Measurements from ENCODE around the gene UBTF. TPM values are rescaled to one million over a fixed set of nuclear protein-coding genes. Genes with fewer than 3 reads are reported as not detected.

The UBTF gene
- total and polyA plus RNA-seq, 9 of the 15 experiments (the other 6 are each of a cell fraction or from before 2014, with no cell fraction given), result 1.2 to 113 (median 83.6) TPM

DNA sequence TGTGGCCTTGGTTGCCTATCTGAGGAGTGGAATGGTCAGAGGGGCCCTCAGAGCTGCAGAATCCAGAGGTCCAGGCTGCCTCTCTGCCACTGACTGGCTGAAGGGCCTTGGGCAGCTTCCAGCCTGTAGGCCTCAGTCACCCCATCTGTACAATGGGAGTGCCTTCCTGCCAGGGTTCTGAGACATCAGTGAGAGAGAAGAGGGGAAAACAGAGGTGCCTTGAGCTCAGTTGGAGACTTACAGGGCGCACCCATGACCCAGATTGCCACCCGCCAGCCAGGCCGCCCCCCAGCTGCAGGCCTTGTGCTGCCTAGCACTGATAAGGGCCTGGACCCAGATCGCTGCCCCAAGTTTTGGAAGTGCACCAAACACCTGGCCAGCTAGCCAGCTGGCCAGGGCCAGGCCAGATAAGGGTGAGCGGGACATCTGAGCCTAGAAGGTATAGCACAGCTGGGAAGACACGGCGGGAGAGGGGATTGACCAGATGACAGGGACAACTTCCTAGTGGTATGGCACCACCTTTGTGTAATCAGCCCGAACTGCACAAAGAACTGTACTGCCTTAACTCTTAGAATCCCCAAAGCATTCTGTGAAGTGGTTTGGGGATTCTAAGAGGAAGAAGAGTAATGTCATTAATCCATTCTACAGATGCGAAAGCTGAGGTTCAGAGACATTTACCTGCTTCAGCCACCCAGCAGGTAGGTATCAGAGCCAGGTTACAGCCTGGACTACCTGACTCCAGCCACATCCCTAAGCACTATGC, 47.1 kb upstream of the UBTF start (continued):
- TF ChIP-seq ZNF212 (CRISPR knock-in tag; IDR thresholded peaks at IDR 0.05) (no peak), KLF13 (tag; IDR thresholded peaks at IDR 0.05; ENCODE audit: borderline replicate concordance, low read depth) (peak; percentile 78; the same call in 1 of the 2 replicates), ARHGAP35 (IDR thresholded peaks at IDR 0.05; ENCODE audit: partially characterized antibody) (peak; percentile 72), GTF2B (IDR thresholded peaks at IDR 0.05; ENCODE audit: extremely low read depth, insufficient read length) (no peak), NCOA1 (IDR thresholded peaks at IDR 0.05; ENCODE audit: low read depth) (peak; percentile 94), TAF1 (IDR thresholded peaks at IDR 0.05; ENCODE audit: control insufficient read depth, extremely low read depth, insufficient read depth, low read length, severe bottlenecking) (peak; percentile 77), IRF9 (tag; IDR thresholded peaks at IDR 0.05) (peak; percentile 79), LARP7 (IDR thresholded peaks at IDR 0.05) (no peak), ATF3 (IDR thresholded peaks at IDR 0.05) (peak; percentile 20; the same call in 1 of the 2 replicates), ATF3 (CRISPR knock-in tag; conservative IDR thresholded peaks at IDR 0.05) (peak; percentile 67; the same call in 1 of the 2 replicates), ZNF133 (CRISPR knock-in tag; IDR thresholded peaks at IDR 0.05) (no peak), ZNF655 (CRISPR knock-in tag; IDR thresholded peaks at IDR 0.05) (no peak), HDAC2 (IDR thresholded peaks at IDR 0.05) (peak; percentile 82), MYC (IDR thresholded peaks at IDR 0.05; ENCODE audit: low read depth, low read length) (peak; percentile 67), MYC (CRISPR knock-in tag; IDR thresholded peaks at IDR 0.05; ENCODE audit: borderline replicate concordance, low read depth) (no peak), ZNF512 (tag; IDR thresholded peaks at IDR 0.05) (no peak), SOX6 (IDR thresholded peaks at IDR 0.05) (peak; percentile 99), STAT6 (CRISPR knock-in tag; IDR thresholded peaks at IDR 0.05) (no peak)

Data from K562 (cell line).